ENCODE results near the gene PHF2.

Gene PHF2

DNA sequence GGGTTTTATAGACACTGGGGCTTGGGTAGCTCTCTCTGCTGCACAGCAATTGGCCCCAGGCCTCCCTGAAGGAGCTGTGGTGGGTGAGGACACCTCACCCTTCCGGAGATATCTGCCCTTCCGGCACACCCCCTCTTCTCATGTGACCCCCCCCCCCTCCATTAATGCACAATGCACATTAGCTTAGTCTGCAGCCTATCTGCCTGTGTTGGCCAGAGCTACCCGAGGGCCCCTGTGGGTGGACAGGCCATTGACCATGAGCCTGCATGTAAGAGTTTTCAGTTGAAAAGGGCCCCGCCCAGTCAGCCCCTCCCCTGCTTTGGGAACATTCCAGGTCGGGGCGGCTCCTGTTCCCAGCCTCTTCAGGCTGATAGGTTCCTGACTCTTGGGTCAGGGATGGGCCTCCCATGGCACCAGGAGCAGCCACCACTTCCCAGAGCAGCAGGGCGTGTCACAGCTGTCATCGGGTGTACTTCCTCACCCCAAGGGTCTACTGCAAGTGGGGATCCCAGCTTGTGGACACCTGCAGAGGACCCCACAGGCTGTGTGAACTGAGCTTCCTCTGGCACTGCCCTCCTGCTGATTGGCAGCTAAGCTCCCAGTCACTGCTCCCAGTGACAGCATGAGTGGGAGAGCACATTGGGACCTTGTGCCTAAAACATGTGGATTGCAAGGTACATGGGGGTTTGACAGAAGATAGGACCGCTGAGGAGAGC lies 17.8 kb downstream of the PHF2 start:
- Histone ChIP-seq H3K9me2 (replicated peaks; ENCODE audit: low read depth, low read length) (no peaks in the 10 kb centered on the region), H3K4me3 (ENCODE audit: low read length, poor library complexity, severe bottlenecking) (no peak overlapping the region), H3F3A (ENCODE audit: low read depth) (no peaks in the 10 kb centered on the region), H3K27me3 (ENCODE audit: insufficient read depth, low read length, poor library complexity, severe bottlenecking) (no peaks in the 10 kb centered on the region), H3K4me2 (ENCODE audit: low read depth, low read length, poor library complexity, severe bottlenecking) (no peak overlapping the region), H3K9me3 (ENCODE audit: insufficient read depth, low read depth, low read length) (no peaks in the 10 kb centered on the region), H3K9ac (ENCODE audit: low read depth, low read length, poor library complexity, severe bottlenecking) (no peak overlapping the region), H3K79me2 (ENCODE audit: insufficient read depth, low read length) (peaks cover 78% of the 10 kb centered on the region; the same call in 1 of the 2 replicates), H4K20me1 (ENCODE audit: insufficient read depth, low read length, poor library complexity, severe bottlenecking) (peaks cover 12% of the 10 kb centered on the region), H3K4me1 (ENCODE audit: insufficient read depth, low read length, poor library complexity, severe bottlenecking) (peaks cover 21% of the 10 kb centered on the region), H2AFZ (ENCODE audit: low read length) (no peak overlapping the region), H3K36me3 (ENCODE audit: insufficient read depth, low read length) (no peaks in the 10 kb centered on the region)
- no peak for TF ChIP-seq EZH2phosphoT487 (IDR thresholded peaks at IDR 0.05; ENCODE audit: borderline replicate concordance)
- TF ChIP-seq, protein P1, sequence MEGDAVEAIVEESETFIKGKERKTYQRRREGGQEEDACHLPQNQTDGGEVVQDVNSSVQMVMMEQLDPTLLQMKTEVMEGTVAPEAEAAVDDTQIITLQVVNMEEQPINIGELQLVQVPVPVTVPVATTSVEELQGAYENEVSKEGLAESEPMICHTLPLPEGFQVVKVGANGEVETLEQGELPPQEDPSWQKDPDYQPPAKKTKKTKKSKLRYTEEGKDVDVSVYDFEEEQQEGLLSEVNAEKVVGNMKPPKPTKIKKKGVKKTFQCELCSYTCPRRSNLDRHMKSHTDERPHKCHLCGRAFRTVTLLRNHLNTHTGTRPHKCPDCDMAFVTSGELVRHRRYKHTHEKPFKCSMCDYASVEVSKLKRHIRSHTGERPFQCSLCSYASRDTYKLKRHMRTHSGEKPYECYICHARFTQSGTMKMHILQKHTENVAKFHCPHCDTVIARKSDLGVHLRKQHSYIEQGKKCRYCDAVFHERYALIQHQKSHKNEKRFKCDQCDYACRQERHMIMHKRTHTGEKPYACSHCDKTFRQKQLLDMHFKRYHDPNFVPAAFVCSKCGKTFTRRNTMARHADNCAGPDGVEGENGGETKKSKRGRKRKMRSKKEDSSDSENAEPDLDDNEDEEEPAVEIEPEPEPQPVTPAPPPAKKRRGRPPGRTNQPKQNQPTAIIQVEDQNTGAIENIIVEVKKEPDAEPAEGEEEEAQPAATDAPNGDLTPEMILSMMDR (conservative IDR thresholded peaks at IDR 0.05; ENCODE audit: low read length), result no peak

- Histone ChIP-seq H3K9me3 (ENCODE audit: insufficient read depth, low read depth, low read length) (no peaks in the 10 kb centered on the region), H3K4me3 (ENCODE audit: low read length, poor library complexity, severe bottlenecking) (no peak overlapping the region), H3K79me2 (ENCODE audit: insufficient read depth, low read length) (peaks cover 78% of the 10 kb centered on the region; the same call in 1 of the 2 replicates), H3K4me1 (ENCODE audit: insufficient read depth, low read length, poor library complexity, severe bottlenecking) (peaks cover 27% of the 10 kb centered on the region), H3K9me2 (replicated peaks; ENCODE audit: low read depth, low read length) (no peaks in the 10 kb centered on the region), H3K4me2 (ENCODE audit: low read depth, low read length, poor library complexity, severe bottlenecking) (no peak overlapping the region), H2AFZ (ENCODE audit: low read length) (no peak overlapping the region), H4K20me1 (ENCODE audit: insufficient read depth, low read length, poor library complexity, severe bottlenecking) (peaks cover 7% of the 10 kb centered on the region), H3K36me3 (ENCODE audit: insufficient read depth, low read length) (no peaks in the 10 kb centered on the region), H3K9ac (ENCODE audit: low read depth, low read length, poor library complexity, severe bottlenecking) (no peak overlapping the region), H3F3A (ENCODE audit: low read depth) (no peaks in the 10 kb centered on the region), H3K27me3 (ENCODE audit: insufficient read depth, low read length, poor library complexity, severe bottlenecking) (no peaks in the 10 kb centered on the region)
- TF ChIP-seq, protein P1 (conservative IDR thresholded peaks at IDR 0.05; ENCODE audit: low read length), result no peak
- no peak for TF ChIP-seq EZH2phosphoT487 (IDR thresholded peaks at IDR 0.05; ENCODE audit: borderline replicate concordance)
These were observed 19.1 kb downstream of the PHF2 start for GRCh38 chr9:93595461-93595860.

DNA sequence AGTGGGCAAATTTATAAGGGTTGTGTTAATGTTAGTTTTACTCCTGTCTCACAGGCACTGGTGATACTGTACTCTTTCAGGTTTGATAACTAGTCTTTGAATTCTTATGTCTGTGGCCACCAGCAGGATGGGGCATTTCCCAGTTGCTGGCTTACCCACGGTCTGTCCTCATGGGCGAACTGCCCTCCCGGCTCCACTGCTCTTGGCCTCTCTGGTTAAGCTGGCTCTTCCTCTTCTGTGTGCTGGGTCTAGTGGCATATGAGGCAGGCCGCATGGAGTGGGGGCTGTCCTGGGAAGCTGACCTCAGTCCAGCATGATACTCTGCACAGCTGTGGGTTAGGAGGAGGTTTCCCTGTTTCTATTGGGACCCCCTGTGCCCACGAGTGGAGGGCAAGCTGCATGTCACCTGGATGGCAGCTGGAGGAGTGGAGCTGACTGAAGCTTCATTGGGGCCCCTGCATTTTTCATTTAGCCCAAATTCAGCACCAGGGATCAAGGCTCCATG lies 19.5 kb downstream of the PHF2 start:
- Histone ChIP-seq H3F3A (ENCODE audit: low read depth) (no peaks in the 10 kb centered on the region), H4K20me1 (ENCODE audit: insufficient read depth, low read length, poor library complexity, severe bottlenecking) (peaks cover 7% of the 10 kb centered on the region), H3K79me2 (ENCODE audit: insufficient read depth, low read length) (peaks cover 78% of the 10 kb centered on the region; the same call in 1 of the 2 replicates)

More for the DNA sequence above, 19.5 kb downstream of the PHF2 start:
- Histone ChIP-seq H3K27me3 (ENCODE audit: insufficient read depth, low read length, poor library complexity, severe bottlenecking) (no peaks in the 10 kb centered on the region), H3K4me1 (ENCODE audit: insufficient read depth, low read length, poor library complexity, severe bottlenecking) (peaks cover 32% of the 10 kb centered on the region), H3K9ac (ENCODE audit: low read depth, low read length, poor library complexity, severe bottlenecking) (no peak overlapping the region), H3K9me3 (ENCODE audit: insufficient read depth, low read depth, low read length) (no peaks in the 10 kb centered on the region), H2AFZ (ENCODE audit: low read length) (no peak overlapping the region), H3K9me2 (replicated peaks; ENCODE audit: low read depth, low read length) (no peaks in the 10 kb centered on the region), H3K4me3 (ENCODE audit: low read length, poor library complexity, severe bottlenecking) (no peak overlapping the region), H3K36me3 (ENCODE audit: insufficient read depth, low read length) (no peaks in the 10 kb centered on the region), H3K4me2 (ENCODE audit: low read depth, low read length, poor library complexity, severe bottlenecking) (no peak overlapping the region)
- TF ChIP-seq, protein P1 (conservative IDR thresholded peaks at IDR 0.05; ENCODE audit: low read length), result no peak
- TF ChIP-seq EZH2phosphoT487 (IDR thresholded peaks at IDR 0.05; ENCODE audit: borderline replicate concordance), result no peak
